ENCODE data around the gene PECR. TPM values are rescaled to one million over a fixed set of nuclear protein-coding genes. Genes with fewer than 3 reads are reported as not detected.

PECR gene
- total and polyA plus RNA-seq, 2 of the 4 experiments (the other 2 are of a cell fraction) = 11.4 to 17.7 TPM

DNA sequence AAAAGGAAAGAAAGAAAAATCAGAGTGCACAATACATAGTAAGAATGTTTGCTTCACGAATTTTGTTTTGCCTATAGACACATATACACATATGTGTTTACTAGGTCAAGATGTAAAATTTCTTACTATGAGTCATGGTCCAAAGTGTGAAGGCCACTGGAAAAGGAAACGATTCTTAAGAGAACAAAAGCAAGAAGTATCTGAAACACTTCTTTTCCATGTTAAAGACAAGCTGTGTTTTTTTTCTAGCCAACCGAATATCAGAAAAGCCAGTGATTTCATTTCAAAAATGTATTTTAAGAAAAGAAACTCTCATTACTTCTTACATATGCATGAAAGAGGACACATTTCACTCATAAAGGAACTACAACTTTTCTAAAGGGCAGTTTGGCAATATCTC, 24.9 kb downstream of the PECR start:
- no peaks in the 10 kb centered on the region for H3K27me3 ChIP-seq (ENCODE audit: control insufficient read depth, insufficient read depth, low read length)
- no peaks in the 10 kb centered on the region for H3K36me3 ChIP-seq (ENCODE audit: control insufficient read depth, insufficient read depth, low read length)
- H2BK20ac ChIP-seq (ENCODE audit: low read depth, low read length) = no peak overlapping the region
- H3K4me2 ChIP-seq (ENCODE audit: low read depth, low read length) = no peak overlapping the region
- peaks cover 2% of the 10 kb centered on the region; the same call in 1 of the 2 replicates for H3K4me1 ChIP-seq (ENCODE audit: control insufficient read depth, insufficient read depth, low read length)
- no peak overlapping the region for H4K8ac ChIP-seq (ENCODE audit: low read depth in 2 of 2, low read length in 2 of 2)
- in situ Hi-C loops (cut with MboI; ENCODE audit: low sequenced_read_pairs) (no loop called here), intact Hi-C loops (cut with micrococcal nuclease) (no loop called here), dilution Hi-C loops (cut with HindIII; ENCODE audit: low sequenced_read_pairs, unreplicated experiment) (no loop called here)
- H3K9me1 ChIP-seq (ENCODE audit: insufficient read depth, low read length) = no peaks in the 10 kb centered on the region; the same call in 1 of the 2 replicates
- H3K79me1 ChIP-seq (ENCODE audit: low read depth in 1 of 2, low read length in 2 of 2) = no peaks in the 10 kb centered on the region
- H3K56ac ChIP-seq (ENCODE audit: extremely low read depth, insufficient read depth, low read length) = no peak overlapping the region
- no peak overlapping the region for H2BK5ac ChIP-seq (ENCODE audit: low read depth, low read length, poor library complexity, severe bottlenecking)
- no peak overlapping the region for H3K23ac ChIP-seq (ENCODE audit: low read depth, low read length)
- H3K9me3 ChIP-seq (ENCODE audit: control insufficient read depth, insufficient read depth, low read length) = no peaks in the 10 kb centered on the region
- H3K18ac ChIP-seq (ENCODE audit: low read depth, low read length) = no peak overlapping the region
- no peak overlapping the region for H2BK120ac ChIP-seq (ENCODE audit: low read depth, low read length)
- H4K20me1 ChIP-seq (ENCODE audit: insufficient read depth, low read length) = no peaks in the 10 kb centered on the region
- no peak overlapping the region for H3K4ac ChIP-seq (ENCODE audit: low read depth, low read length)
- DNase-seq = no peak
- H2BK15ac ChIP-seq (ENCODE audit: low read depth, low read length) = no peak overlapping the region
- POLR2A ChIA-PET (ENCODE audit: unreplicated experiment) = no interaction called here
- no peak overlapping the region for H3K14ac ChIP-seq (replicated peaks; ENCODE audit: low read depth, low read length)
- no CpG with 5 or more reads among the region's 3 CpGs for WGBS, 2 experiments (ENCODE audit: extremely low coverage in 2 of 2, insufficient read length in 1 of 2)
- H3K27ac ChIP-seq (ENCODE audit: insufficient read depth, low read length) = no peak overlapping the region
- ATAC-seq (ENCODE audit: low read depth) = no peak
- BruUV-seq (replicated peaks) = no TSS peak
- H3K9ac ChIP-seq (ENCODE audit: low read depth, low read length) = no peak overlapping the region
- TF ChIP-seq POLR2A (IDR thresholded peaks at IDR 0.05; ENCODE audit: low read depth, low read length) (no peak), SMC3 (IDR thresholded peaks at IDR 0.05; ENCODE audit: low read depth, low read length) (no peak), USF2 (IDR thresholded peaks at IDR 0.05; ENCODE audit: low read depth, low read length) (no peak), MXI1 (IDR thresholded peaks at IDR 0.05; ENCODE audit: borderline replicate concordance, low read depth, low read length) (no peak), CHD1 (IDR thresholded peaks at IDR 0.05; ENCODE audit: low read depth, low read length) (no peak)
- no peak overlapping the region for H2AK9ac ChIP-seq (replicated peaks; ENCODE audit: low read depth, low read length, poor library complexity)
- CTCF ChIA-PET = interaction anchor here (0.6 to 1.0 kb wide), 2 partner anchors 21 to 23 kb away, joined by 3 to 5 read pairs; no protein-coding TSS in a partner anchor
- H4K91ac ChIP-seq (ENCODE audit: insufficient read depth, low read depth, low read length) = no peak overlapping the region
- no peak overlapping the region for H2AFZ ChIP-seq (replicated peaks; ENCODE audit: low read length, poor library complexity)
- H4K5ac ChIP-seq (ENCODE audit: low read depth, low read length) = no peak overlapping the region
- no peak overlapping the region for H2AK5ac ChIP-seq (ENCODE audit: low read depth, low read length)
- no peak overlapping the region for H3K4me3 ChIP-seq (ENCODE audit: insufficient read depth, low read depth, low read length)

Data from IMR-90 (cell line).